ACHN (cell line): ENCODE data around the gene AKNA.

ENCODE experiments used
- DNase-seq: peaks from one replicate; pipeline ENCODE4 v3.0.0-alpha.2; 2015
- in situ Hi-C: cut with HindIII; loops from 2 replicates; pipeline ENCODE4 v1.10.0; 2017; ENCODE audit warnings: low sequenced_read_pairs, low pct_ligation_motif_present, low pct_unique_long_range_greater_than_20kb

AKNA gene

DNA sequence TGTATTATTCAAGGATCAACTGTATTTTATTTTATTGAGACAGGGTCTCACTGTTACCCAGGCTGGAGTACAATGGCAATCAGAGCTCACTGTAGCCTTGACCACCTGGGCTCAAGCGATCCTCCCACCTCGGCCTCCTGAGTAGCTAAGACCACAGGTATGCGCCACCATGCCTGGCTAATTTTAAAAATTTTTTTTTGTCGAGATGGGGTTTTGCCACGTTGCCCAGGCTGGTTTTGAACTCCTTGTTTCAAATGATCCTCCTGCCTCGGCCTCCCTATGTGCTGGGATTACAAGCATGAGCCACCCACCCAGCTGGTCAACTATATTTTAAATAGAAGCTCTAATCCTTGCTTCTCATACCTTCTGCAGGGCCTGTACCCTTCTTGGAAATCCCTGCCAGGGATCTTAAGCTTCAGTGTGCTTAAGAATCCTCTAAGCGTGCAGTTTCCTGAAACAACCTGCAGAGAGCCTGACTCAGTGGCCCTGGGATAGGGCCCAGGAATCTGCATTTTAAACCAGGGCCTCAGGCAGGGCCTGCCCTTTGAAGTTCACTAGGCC, 2.9 kb downstream of the AKNA start:
- DNase-seq: no peak

GRCh38 chr9:114384341-114384740, 3.4 kb downstream of the AKNA start:
- in situ Hi-C loops: no loop called here
- DNase-seq: no peak

More for the DNA sequence above, 2.9 kb downstream of the AKNA start:
- in situ Hi-C loops: no loop called here

GRCh38 chr9:114383521-114384231, 4.1 kb downstream of the AKNA start:
- in situ Hi-C loops: no loop called here
- no peak for DNase-seq

DNA sequence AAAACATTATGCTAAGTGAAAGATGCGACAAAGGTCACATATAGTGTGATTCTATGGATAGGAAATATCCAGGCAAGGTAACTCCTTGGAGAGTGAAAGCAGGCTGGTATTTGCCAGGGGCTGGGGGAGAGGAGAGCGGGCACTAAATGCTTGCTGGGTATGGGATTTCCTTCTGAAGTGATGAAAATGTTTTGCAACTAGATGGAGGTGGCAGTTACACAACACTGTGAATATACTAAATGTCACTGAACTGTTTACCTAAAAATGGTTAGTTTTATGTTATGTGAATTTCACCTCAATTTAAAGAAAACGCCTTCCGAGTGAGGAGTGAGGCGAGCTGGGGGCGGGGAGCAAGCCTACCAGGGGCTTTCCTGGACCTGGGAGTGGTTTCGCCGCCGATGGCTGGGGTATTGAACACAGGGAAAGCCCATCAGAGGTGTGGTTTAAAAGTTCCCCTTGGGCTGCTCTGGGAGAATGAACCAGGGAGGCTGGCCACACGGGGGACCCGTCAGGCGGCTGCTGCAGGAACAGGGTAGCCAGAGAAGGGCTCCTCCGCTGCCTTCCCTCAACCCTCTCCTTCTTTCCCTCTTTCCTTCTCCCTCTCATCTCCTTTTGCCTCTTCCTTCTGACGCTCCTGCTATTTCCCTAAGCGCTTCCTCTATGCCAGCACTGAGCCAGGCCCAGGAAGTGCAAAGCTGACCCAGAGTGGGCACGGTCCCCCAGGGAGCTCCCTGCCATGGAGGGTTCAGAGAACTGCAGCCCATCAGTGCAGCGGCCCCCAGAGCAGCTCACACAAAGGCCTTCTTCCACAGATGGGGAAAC, 4.9 kb downstream of the AKNA start:
- in situ Hi-C loops: no loop called here
- no peak for DNase-seq

DNA sequence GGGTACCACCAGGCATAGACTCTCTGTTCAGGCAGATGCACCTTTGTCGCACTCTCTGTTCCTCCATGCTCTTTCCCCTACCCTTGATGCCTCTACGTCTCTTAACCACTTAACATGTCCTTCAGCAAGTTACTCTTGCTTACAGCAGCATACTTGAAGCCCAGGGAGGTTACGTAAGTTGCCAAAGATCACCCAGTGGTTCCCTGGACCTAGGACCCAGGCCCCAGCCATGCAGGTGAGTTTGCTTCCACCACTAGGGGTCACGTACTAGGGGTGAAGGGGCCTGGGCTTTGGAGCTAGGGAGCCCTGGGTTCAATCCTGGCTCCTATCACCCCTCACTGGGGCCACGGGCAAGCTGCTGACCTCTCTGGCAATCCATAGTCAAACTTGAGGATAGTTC, 8.9 kb downstream of the AKNA start:
- in situ Hi-C loops: no loop called here
- DNase-seq: no peak

DNA sequence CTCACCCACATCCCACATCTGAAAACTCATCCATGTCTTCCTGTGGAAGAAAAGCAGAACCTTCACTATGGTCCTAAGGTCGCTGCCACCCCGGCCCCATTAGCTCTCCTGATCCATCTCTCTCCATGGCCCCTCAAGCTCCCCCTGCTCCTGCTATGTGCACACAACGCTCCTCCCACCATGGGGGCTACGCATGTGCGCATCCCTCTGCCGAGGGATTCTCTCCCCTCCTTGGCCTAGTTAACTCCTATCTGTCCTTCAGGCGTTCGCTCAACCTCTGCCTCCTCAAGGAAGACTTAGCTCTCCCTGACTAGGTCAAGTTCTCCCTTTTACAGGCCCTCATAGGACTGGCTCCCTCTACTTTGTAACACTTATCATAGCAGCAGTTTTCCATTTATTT, 9.8 kb downstream of the AKNA start:
- in situ Hi-C loops: no loop called here
- DNase-seq: no peak

- in situ Hi-C loops: no loop called here
- no peak for DNase-seq
Observed at GRCh38 chr9:114376586-114377445, 11.0 kb downstream of the AKNA start.

- in situ Hi-C loops: no loop called here
- DNase-seq: no peak
Observed at GRCh38 chr9:114375386-114376175, 12.2 kb downstream of the AKNA start.

DNA sequence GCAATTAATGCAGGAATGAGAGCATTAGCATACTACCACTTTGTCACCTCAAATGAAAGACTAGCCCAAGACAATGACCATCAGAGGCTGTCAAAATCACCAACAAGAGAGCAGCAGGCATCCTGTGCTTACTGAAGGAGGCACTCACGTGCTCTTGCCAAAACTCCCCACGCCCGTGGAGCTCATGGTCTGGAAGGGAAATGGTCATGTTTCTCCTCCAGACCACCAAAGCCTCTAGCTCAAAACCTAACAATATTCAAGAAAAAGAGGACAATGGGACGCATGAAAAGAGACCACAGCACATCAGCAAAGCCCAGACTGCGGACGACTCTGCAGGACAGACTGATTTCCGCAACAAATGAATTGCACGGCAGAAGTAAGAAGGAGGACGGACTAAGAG, 12.8 kb downstream of the AKNA start:
- DNase-seq: no peak
- in situ Hi-C loops: no loop called here

GRCh38 chr9:114373960-114374730, 13.6 kb downstream of the AKNA start:
- in situ Hi-C loops: no loop called here
- no peak for DNase-seq

DNA sequence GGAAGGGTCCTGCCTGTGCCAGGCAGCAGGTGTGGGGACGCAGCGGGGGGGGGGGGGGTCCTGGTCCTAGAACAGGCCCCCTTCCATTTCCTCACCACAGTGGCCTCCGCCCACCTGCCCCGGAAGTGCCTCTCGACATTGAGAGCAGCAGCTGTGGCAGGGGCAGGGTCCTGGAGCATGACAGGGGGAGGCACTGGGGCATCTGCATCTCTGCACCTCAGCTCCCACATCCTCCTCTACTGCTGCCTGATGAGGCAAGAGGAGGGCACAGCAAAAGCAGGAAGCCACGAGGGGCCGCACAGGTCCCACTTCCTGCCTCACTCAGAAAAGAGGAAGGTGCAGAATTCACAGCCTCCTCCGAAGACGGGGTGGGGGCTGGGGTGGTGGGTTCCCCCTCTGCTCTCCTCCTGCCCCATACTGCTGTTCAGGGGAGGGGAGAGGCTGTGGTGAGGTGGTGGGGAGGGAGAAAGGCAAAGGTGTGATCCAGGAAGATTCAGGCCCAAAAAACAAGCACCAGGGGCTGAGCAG, 14.8 kb downstream of the AKNA start:
- in situ Hi-C loops: no loop called here
- no peak for DNase-seq

DNA sequence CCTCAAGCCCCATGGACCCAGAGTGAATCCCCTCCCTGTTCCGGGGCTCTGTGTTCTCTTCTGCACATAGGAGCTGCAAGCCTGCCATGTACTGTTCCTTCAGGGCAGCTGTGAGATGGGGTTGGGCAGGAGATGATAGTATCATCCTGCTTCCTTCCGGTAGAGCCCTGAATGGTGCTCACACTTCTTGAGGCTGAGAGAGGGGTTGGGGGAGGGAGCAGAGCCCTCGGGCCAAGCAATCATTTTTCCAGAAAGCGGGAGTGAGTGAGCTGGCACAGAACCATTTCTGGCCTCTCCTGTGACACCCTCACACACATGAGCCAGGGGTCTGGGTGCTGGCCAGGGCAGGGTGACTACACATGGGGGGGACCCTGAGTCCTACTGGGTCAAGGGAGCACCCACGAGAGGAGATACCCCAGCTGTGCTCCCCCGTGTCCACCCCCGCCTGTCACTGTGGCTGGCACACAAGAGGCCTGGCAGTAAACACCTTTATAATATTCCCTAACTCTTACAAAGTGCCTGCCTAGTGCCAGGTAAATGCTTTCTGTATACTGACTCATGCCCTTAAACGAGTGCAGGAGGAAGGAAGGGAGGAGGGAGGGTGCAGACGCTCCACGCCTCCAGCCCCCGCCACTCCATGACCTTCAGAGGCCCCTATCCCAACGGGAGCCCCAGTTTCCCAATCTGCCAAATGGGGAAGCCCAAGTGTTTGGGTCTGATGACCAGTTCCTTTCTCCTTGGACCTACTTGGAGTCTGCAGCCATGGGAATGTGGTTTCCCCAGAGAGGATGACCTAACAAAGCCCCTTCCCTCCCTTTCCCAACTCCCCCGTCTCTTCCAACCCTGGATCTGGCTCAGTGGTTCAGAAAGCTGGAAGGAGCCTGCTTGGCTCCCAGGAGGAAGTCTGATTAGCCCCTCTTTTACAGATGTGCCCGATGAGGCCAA, 15.5 kb downstream of the AKNA start:
- in situ Hi-C loops: no loop called here
- DNase-seq: peak; percentile 7

GRCh38 chr9:114371343-114371944, 16.3 kb downstream of the AKNA start:
- in situ Hi-C loops: no loop called here

DNA sequence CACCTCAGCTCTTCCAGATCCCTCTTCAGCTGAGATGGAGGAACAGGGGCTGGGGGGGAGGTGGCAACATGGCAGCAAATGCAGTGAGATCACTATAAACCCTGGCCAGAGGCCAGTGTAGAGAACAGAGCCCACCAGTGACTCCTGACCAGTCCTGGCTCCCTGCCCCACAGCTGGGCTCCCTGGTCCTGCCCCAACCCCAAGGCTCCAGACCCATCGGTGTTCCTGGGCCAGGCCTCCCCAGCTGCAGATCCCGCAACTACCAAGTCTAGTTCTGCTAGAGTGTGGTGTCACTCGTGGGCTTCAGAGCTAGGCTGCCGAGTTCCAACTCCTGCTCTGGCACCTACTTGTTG, 16.8 kb downstream of the AKNA start:
- DNase-seq: no peak
- in situ Hi-C loops: no loop called here

More at GRCh38 chr9:114371343-114371944, 16.3 kb downstream of the AKNA start:
- DNase-seq: no peak

- no peak for DNase-seq
Observed at GRCh38 chr9:114370251-114370967, 17.4 kb downstream of the AKNA start.

More at GRCh38 chr9:114370251-114370967, 17.4 kb downstream of the AKNA start:
- in situ Hi-C loops: no loop called here
